Activated CD4-positive, alpha-beta T cell treated with anti-CD3 and anti-CD28 coated beads, Interleukin-2, amount 50 U/mL, for 48 hours (primary cell): ENCODE data around the gene SLC38A2.

Source experiments
- DNase-seq, 2 experiments: peaks; one replicate each; pipeline ENCODE4 v3.0.0-alpha.2; 2020

Gene SLC38A2

DNA sequence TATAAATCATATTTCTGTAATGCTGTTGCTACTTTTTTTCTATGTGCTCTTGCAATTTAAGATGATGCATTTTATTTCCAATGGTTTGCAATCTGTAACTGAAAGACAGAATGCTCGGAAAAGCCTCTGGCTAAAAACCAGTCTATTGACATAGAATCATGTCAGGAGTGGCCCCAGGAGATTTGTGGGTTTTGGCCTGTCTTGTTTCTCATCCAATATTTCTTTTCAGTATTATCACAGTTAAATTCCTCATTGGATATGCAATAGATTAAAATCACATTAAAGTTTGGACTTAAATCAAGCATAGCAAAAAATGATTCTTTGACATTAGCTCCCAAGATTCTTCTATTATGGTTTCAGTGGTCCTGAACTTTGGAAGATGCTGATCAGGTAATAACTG lies 19.1 kb upstream of the SLC38A2 start:
- DNase-seq = no peak

DNA sequence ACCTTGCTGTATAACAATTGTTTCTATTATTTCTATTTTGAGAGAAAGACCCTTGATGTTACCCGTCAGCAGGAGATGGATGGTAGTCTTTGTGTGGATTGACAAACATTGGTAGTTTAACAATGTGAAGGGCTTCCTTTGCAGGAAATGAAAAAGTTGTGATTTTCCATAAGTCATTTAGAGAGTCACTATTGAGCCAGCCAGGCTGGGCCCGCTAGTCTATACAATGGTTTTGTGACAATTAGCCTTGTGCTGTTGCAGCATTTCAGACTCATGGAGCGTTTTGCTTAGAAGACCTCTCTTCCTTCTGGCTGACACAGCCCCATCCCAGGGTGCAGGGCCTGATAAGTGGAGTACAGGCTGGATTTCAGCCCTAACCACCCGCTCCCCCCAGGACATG lies 18.3 kb upstream of the SLC38A2 start:
- no peak for DNase-seq

DNA sequence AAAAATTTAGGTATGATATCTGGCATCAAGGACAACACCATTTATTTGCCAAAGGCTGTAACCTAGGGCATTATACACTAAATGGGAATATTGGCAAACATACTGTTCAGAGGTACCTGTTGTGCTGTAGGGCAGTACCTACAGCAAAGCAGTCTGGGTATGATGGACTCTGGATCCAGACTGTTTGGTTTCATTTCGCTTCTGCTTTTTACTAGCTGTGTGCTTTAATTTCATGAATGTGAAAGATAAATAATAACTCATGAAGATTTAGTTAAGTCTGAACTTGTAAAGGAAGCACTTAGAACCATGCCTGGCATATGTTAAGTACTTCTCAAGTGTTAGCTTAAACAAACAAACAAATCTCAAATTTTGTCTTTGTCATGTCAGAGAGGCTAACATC lies 17.7 kb upstream of the SLC38A2 start:
- DNase-seq = no peak

DNA sequence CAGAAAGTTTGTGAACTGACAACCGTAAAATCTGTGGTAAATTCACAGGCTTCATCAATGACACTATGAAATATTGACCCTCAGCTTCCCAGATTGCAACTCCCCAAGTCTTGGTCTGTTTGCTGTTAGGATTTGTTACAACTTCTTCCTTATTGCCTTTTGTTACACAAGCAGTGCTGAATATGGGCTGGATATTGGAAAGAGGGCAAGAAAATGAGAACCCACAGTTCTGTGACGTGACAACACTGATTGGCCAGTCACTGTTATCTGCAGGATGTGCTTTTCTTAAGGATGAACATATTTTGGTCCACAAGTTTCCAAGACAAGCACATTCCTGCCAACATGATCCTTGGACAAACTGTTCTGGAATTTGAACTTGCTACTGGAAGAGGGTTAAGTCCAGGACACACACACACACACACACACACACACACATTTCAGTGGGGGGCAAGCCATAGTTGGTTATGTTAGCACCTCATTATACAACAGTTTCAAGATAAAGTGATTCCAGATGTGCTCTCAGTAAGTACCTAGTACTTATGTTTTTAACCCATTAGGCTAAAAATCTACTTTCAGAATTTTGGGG lies 16.6 kb upstream of the SLC38A2 start:
- no peak for DNase-seq

DNA sequence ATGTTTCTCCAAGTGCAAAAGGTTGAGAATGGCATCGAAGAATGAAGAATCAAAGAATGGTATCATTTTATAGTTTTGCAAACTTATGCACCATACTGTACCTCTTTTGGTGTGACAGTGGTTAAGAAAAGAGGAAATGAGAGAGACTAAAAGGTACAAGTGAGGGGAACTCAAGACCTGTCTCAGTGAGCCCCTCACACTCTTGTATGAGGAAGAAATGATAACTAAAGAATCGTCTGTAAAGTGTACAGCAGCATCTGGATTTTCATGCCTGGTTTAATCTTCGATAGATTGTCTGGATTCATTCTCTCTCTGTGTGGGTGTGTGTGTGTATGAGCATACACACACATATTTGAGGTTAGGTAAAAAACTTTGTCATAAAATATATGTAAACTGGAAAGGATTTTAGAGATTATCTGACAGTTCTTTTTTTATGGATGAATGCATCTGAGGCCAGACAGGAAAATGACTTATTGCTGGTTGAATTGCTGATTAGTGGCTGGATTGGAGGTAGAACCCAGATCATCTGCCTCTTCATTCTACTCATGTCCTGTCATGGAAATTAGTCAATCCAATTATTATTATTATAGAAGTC lies 16.0 kb upstream of the SLC38A2 start:
- DNase-seq = no peak

DNA sequence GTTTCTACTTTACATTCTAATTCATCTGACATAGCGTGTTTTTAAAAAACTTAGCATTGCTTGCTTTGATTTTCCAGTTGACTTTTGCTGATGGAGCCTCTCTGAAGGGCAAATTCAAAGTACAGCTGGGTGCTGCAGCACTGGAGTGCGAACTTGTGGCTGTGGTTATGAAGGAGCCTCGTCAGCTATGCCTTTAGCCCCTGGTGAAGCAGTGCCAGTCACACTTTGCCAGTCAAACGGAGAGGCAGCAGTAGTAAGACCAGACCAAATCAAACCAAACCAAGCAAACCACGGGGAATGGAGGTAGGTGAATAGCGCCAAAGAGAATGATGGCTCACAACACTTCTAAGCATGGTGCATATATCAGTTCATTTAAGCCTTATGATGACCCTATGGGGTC lies 15.1 kb upstream of the SLC38A2 start:
- DNase-seq = peak in 1 of 2 experiments; percentile 39

DNA sequence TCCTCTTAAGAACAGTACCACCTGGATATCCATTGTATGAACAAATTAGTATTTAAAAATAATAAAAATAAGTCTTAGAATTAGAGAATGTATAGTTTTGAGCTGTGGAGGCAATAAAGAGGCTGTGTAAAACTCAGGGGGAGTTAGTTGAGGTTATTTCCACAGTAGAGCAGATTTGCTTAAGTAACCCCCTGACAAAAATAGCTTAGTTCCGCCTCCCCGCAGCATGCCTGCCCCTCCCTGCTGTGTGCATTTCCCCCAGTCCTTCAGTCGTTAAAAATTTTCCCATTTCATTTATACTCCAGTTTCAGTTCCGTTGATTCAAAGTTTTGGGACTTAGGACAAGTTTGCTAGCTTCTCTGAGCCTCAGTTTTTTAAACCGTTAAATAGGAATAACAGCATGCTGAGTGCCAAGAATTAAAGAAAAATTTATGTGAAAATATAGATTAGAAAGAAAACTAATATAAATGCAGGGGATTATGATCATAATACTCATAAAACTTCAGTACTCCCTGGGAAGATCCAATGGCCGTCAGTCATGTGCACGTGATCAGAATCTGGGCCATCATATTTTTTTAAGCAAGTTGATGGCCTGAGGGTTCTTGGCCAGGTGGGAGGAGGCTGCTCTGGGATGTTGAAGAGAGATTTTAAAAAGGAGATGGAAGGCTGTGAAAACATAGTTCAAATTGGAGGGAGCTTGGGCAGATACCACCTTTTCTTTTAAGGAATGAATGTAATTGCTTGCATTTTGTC lies 14.5 kb upstream of the SLC38A2 start:
- DNase-seq = no peak

DNA sequence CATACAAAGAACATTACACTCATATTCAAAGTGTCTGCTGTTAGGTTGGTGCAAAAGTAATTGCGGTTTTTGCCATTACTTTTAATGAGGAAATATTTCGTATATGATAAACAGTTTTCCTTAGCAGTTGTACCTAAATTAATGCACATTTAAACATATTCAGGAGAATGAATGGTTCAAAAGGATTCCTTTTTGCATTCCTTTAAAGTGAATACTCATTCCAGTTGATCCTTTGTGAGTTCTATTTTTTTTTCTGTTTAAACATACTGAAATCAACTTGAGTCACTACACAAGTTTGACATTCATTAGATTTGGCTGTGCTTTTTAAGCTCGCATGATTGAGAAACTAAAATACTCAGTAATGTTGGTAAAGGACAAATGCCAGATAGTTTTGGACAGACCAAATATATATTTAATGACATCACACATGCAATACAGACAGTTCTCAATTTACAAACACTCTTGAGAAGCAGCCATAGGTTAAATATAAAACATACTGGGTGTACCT lies 13.8 kb upstream of the SLC38A2 start:
- DNase-seq = no peak

DNA sequence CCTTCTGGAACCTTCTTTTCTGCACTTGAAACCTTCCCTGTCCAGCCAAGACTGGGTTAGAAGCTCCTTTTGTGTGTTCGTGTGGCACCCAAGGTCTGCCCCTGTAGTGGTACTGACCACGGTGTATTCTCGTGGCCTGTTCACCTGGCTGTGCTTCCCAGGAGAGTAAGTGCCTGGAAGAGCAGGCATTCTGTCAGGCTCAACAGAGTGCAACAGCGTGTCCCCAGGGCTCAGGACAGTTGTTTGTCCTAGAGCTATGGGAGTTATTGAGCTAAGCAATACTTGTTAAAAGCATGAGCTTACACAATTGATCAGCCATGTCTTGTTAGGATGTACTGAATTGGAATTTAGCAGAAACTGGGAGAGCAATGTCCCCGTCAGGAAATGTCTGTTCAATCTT lies 12.9 kb upstream of the SLC38A2 start:
- no peak for DNase-seq

DNA sequence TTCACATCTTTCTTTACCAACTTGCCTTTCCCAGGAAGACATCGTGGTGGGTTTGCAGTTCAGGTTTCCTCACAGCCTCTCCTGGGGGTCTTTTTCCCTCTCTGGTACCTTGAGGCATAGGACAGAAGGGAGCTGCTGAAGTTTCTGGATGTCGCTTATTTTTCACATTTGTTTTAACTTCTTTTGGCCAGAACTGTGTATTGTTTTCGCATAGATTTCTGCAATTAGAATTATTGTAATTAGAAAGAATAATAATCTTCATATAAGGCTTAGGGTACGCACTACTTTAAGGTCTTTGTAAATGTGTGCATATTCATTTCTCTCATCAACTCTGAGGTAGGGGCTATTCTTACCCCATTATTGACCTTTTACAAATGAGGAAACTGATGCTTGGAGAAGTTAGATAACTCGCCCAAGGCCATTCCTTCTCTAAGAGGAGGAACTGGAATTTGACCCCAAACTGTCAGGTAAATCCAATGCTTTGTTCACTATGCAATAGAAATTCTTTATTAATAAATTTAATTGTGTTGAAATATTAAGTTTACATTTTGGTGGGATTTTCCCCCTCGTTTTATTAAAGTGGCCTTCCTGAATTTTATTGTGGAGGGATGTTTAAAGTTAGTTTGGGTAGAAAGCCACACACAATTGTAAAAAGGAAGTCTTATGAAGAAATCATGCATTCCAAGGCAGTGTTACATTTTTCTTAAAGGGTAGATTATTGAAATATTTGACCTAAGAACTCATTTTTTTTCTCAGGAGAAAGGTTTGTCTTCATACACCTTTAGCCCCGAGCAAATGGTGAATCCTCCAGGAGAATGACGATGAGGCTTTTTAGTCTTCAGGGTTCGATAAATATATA lies 12.1 kb upstream of the SLC38A2 start:
- DNase-seq = no peak

DNA sequence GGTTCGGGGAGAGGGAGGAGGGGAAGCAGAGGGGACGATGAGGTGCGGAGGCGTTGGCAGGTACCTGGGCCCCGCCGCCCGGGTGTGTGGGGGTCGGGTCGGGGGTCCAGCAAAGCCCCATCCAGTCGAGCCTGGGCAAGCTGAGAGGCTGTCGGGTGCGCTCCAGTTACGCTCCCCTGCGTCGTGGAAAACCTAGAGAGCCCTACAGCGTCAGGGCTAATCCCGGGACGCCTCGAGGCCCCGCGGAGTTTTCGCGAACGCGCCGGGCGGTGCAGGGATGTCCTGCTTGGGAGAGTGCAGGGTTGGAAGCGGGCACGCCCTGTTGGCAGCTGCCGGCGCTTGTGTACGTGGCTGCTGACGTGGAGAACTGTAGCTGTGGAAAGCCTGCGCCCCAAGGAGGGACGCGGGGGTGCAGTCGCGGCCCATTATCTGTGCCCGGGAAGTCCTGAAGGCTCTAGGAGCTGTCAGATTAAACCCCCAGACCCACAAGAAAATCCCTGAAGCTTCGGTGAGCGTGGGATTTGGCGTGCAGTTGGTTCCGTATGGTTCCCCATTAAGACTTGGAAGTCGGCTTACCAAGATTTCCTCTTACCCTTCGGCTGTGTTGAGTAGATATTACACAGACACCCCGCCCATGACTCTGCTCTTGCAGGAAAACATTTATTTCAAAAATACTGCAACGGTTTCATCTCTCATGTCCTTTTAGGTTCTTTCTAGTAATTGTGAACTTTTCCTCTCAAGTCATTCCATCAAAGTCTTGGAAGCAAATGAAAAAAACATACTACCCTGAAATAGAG lies 11.3 kb upstream of the SLC38A2 start:
- DNase-seq = peak; percentile 72 to 76

DNA sequence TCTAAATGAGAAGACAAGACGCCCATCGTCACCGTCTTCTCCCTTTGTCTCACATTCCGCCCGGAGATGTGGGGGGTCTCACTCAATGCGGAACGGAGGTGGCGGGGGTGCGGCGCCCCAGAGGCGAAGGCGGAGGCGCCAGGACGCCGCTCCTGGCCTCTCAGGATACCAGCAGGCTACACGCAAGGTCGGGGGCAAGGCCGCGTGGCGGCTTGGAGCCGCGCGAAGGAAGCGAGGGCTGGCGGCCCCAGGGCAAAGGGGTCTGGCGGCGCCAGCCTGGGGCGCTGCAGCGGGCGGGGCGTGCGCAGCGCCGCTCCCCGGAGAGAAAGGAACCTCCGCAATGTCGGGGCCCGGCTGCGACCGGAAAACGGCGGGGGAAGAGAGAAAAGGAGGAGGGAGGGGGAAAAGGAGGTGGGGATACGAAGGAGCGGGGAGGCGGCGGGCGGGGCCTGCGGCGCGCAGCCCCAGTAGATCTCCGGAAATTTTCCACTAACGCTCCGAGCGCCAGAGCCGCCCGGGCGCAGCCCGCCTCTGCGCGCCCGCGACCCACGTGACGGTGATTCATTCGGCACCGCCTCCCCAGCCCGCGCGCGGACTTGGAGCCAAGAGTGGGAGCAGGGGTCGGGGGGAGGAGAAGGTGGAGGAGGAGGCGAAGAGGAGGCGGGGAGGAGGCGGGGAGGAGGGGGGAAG lies 10.5 kb upstream of the SLC38A2 start:
- DNase-seq = peak; percentile 94 to 95

DNA sequence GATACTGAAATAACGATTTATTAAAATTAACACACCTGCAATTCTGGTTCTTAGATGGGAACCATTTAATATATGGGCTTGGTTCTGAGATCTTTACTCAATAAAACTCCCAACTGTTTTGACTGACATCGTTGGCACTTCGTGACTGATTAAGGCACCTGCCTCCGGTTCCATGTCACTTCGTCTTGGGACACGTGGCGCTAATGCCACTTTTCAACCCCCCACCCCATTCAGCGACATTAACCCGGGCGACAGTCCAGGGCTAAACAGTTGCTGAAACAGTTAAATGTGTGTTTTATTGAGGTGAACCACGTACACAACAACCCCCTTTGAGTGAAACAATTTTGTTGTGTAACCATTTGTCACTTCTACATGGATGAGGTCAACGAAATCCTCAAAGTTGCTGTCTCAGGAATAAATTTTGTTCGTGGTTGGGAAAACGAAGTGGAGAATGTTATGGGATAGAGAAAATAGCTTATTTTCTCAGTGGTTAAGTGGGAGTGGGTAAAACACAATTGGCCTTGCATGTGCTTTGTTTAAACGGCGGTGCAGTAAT lies 9.9 kb upstream of the SLC38A2 start:
- no peak for DNase-seq

DNA sequence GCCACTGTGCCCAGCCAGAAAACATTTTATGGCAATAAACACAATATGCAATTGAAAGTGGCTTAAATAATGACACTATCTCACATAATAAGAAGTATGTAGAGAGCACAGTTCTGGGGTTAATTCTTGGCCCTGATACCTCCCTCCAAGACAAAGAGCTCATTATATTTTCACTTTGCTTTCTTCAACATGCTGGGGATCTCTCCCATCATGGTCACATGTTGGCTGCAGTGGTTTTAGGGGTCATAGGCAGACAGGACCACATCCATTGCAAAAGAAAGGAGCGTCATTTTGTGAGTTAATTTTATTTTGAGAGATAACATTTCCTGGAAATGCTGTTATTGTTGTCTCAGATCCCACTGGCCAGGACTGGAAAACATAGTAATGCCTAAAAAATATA lies 8.3 kb upstream of the SLC38A2 start:
- no peak for DNase-seq

DNA sequence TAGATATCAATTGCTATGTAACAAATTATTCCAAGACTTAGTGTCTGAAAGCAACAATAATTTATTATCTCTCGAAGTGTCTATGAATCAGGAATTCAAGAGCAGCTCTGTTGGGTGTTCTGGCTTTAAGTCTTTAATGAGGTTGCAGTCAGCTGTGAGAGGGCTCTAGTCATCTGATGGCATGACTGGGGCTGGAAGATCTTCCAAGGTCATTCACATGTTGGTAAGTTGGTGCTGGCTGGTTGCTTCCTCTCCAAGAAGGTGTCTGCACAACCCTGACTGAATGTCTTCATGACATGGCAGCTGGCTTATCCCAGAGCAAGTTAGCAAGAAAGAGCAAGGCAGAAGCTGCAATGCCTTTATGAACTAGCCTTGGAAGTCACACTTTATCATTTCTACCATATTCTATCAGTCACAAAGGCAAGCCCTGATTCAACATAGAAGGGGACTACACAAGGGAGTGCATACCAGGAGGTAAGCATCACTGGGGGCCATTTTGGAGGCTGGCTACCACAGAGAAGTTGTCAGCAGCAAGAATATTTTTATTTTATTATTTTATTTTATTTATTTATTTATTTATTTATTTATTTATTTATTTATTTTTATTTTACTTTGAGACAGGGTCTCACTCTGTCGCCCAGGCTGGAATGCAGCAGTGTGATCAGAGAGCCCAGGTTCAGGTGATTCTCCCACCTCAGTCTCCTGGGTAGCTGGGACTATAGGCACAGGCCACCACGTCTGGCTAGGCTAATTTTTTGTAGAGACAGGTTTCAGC lies 7.6 kb upstream of the SLC38A2 start:
- DNase-seq = no peak

DNA sequence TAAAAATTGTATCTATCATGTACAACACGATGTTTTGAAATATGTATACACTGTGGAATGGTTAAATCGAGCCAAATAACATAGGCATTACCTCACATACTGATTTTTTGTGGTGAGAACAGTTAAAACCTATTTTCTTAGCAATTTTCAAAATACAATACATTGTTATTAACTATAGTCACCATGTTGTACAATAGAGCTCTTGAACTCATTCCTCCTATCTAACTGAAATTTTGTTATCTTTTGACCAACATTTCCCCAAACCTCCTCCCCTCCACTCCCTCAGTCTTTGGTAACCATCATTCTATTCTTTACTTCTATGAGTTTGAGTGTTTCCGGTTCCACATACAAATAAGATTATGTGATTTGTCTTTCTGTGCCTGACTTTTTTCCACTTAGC lies 6.8 kb upstream of the SLC38A2 start:
- DNase-seq = no peak

DNA sequence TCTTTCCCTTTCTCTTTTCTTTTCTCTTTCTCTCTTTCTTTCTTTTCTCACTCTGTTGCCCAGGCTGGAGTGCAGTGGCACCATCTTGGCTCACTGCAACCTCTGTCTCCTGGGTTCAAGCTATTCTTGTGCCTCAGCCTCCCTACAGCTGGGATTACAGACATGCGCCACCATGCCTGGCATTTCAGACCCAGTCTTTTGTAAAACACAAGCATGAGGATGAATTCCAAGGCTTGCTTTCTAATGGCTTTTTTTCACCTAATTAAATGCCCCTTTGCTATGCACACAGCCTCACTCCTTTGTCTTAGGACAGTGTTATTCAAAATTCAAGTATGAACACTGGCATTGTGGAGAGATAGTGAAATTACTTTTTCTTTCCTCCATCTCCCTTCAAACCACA lies 6.0 kb upstream of the SLC38A2 start:
- no peak for DNase-seq

DNA sequence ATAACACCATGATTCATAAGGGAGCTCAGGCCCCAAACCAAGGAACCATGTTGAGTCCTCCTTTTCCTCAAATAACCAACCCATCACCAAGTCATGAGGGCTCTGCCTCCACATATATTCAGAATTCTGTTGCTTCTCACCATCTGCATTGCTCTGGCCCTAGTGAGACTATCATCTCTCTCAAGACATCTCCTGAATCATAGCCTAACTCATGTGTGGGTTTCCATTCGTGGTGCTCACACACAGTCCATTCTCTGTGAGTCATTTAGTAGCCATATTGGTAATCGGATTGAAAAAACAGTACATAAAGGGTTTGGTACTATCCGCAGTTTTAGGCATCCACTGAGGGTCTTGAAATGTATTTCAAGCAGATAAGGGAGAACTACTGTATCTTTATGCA lies 5.1 kb upstream of the SLC38A2 start:
- no peak for DNase-seq

DNA sequence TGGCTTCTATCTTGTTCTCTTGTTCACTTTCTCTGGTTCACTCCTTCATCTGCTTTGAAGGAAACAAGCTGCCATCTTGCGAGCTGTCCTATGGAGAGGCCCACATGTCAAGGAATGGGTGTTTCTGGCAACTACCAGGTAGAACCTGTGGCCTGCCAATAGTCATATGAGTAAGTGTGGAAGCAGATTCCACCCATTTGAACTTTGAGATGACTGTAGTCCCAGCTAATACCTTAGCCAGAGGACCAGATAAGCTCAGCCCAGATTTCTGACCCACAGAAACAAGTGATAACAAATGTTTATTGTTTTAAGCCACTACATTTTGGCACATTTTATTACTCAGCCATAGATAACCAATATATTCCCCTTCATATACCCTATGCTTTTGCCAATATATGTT lies 4.0 kb upstream of the SLC38A2 start:
- DNase-seq = no peak

DNA sequence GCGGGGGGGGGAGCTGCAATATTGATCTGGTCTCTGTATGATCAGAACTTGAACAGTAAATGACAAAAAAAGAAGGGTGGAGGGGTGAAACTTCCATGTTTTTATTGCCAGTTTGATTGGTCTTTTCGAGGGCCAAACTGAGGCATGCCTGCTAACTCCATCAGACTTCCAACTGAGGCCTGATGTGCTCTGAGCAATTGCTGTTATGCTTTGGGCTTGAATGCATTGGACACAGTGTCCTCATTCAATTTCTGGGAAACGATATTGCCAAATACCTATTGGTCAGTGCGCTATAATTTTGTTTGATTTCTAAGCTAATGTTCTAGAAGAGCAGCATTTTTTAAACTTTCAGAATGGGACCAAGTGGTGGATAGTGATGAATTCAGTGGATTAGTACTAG lies 2.1 kb upstream of the SLC38A2 start:
- DNase-seq = no peak

DNA sequence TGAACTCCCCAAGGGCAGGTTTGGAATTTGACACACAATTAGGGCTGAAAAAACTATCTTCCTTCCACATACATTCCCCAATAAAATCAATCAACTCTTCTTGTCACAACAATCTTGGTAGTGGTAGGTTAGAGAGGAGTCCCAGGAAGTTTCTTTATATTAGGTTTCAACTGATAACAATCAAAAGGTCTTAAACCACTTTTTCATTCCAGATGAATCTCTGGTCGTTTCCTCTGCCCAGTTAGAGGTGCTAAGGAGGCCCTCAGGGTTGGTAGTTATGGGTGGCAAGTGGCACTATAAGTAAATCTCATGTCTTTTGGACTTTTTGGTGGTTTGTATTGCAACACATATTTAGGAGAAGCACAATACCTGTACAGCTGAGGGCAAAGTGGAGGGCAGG lies 1.7 kb upstream of the SLC38A2 start:
- no peak for DNase-seq
